HepG2 (cell line): ENCODE measurements around the gene MAN1C1. TPM values are rescaled to one million over a fixed set of nuclear protein-coding genes. Genes with fewer than 3 reads are reported as not detected.

Source experiments
- ARNTL ChIP-seq: sonication (generic); formaldehyde crosslinking; IDR thresholded peaks from 2 replicates; pipeline ENCODE4 v1.4.0; 2020; ENCODE audit warnings: mild to moderate bottlenecking, missing genetic modification reagents
- ATF7 ChIP-seq, 2 experiments: fragments of 450-650 bp in 1 of 2; sonication (generic) in 1 of 2; formaldehyde crosslinking in 1 of 2; IDR thresholded peaks; 2 replicates each; pipeline versions ENCODE4 v1.4.0 to v1.6.1; 2016 to 2020; ENCODE audit warnings: antibody characterized with exemption in 1 of 2, mild to moderate bottlenecking in 1 of 2, missing genetic modification reagents in 1 of 2
- CSRNP2 ChIP-seq: sonication (generic); formaldehyde crosslinking; conservative IDR thresholded peaks from 2 replicates; pipeline ENCODE4 v1.8.0; 2022; ENCODE audit warnings: low read depth, missing genetic modification reagents
- GTF2F1 ChIP-seq: fragments of 150-350 bp; IDR thresholded peaks from 2 replicates; pipeline ENCODE4 v1.6.1; 2014; ENCODE audit warnings: low read length
- HMGXB3 ChIP-seq: sonication (generic); formaldehyde crosslinking; IDR thresholded peaks from 2 replicates; pipeline ENCODE4 v1.4.0; 2020; ENCODE audit warnings: missing genetic modification reagents, borderline replicate concordance
- PCBP2 ChIP-seq: fragments of 200-400 bp; formaldehyde crosslinking; optimal IDR thresholded peaks from 2 replicates; pipeline ENCODE3; 2018; ENCODE audit warnings: low read length, low read depth; ENCODE audit not compliant: poor library complexity, severe bottlenecking
- PHF5A ChIP-seq: IDR thresholded peaks from one replicate; pipeline ENCODE4 v1.6.1; 2018; ENCODE audit warnings: low read depth, missing genetic modification reagents; ENCODE audit not compliant: unreplicated experiment
- RBM39 ChIP-seq: fragments of 200-400 bp; formaldehyde crosslinking; IDR thresholded peaks from one replicate; pipeline ENCODE4 v1.6.1; 2018; ENCODE audit warnings: antibody characterized with exemption, mild to moderate bottlenecking, low read depth, low read length; ENCODE audit not compliant: poor library complexity, severe bottlenecking
- RNF2 ChIP-seq: fragments of 450-650 bp; conservative IDR thresholded peaks from 2 replicates; pipeline ENCODE4 v1.6.1; 2016; ENCODE audit warnings: low read depth
- RORA ChIP-seq: sonication (generic); formaldehyde crosslinking; IDR thresholded peaks from 2 replicates; pipeline ENCODE4 v1.5.0; 2020; ENCODE audit warnings: mild to moderate bottlenecking, missing genetic modification reagents, moderate library complexity
- ZMYM4 ChIP-seq: sonication (generic); formaldehyde crosslinking; IDR thresholded peaks from 2 replicates; pipeline ENCODE4 v1.8.1; 2023; ENCODE audit warnings: mild to moderate bottlenecking, missing genetic modification reagents
- ZNF121 ChIP-seq: sonication (generic); formaldehyde crosslinking; IDR thresholded peaks from 2 replicates; pipeline ENCODE4 v1.5.0; 2020; ENCODE audit warnings: mild to moderate bottlenecking, missing genetic modification reagents
- ZNF160 ChIP-seq: sonication (generic); formaldehyde crosslinking; IDR thresholded peaks from 2 replicates; pipeline ENCODE4 v1.8.0; 2022; ENCODE audit warnings: mild to moderate bottlenecking, inconsistent platforms, missing genetic modification reagents
- ZNF34 ChIP-seq: sonication (generic); formaldehyde crosslinking; IDR thresholded peaks from 2 replicates; pipeline ENCODE4 v1.4.0; 2020; ENCODE audit warnings: mild to moderate bottlenecking, missing genetic modification reagents, borderline replicate concordance
- ZNF44 ChIP-seq: sonication (generic); formaldehyde crosslinking; IDR thresholded peaks from 2 replicates; pipeline ENCODE4 v1.5.1; 2020; ENCODE audit warnings: mild to moderate bottlenecking, missing genetic modification reagents
- ZNF512B ChIP-seq: sonication (generic); formaldehyde crosslinking; IDR thresholded peaks from 2 replicates; pipeline ENCODE4 v1.5.1; 2020; ENCODE audit warnings: missing genetic modification reagents, mild to moderate bottlenecking, borderline replicate concordance
- ZNF790 ChIP-seq: sonication (generic); formaldehyde crosslinking; IDR thresholded peaks from 2 replicates; pipeline ENCODE4 v1.8.0; 2022; ENCODE audit warnings: missing genetic modification reagents, mild to moderate bottlenecking, borderline replicate concordance
- polyA plus RNA-seq, 8 experiments: library from polyadenylated mRNA; depleted of rRNA in 3 of 8; stranded (reverse) in 7 of 8; unstranded in 1 of 8; fragments of >200 nt; fragmentation: Illumina TruSeq in 4 of 8; extraction: Trizol in 4 of 8; gene quantifications; 2 replicates each; pipeline versions ENCODE4 v1.2.1 to v1.2.3, GENCODE V29; 2011 to 2016; ENCODE audit warnings: low read depth in 4 of 8, missing spikeins in 1 of 8, mixed read lengths in 1 of 8; ENCODE audit not compliant: insufficient read depth in 1 of 8
- total RNA-seq, 5 experiments: library from RNA; depleted of rRNA; stranded (reverse); fragments of >200 nt; fragmentation: Illumina TruSeq; extraction: Trizol; gene quantifications; 2 replicates each; pipeline ENCODE4 v1.2.3, GENCODE V29; 2016; ENCODE audit warnings: low read depth in 1 of 5
- TF ChIP-seq, protein P1 (sequence below): sonication (generic); formaldehyde crosslinking; IDR thresholded peaks from 2 replicates; pipeline ENCODE4 v1.5.0; 2020; ENCODE audit warnings: missing genetic modification reagents

MAN1C1 gene
- total and polyA plus RNA-seq, 2 of the 13 experiments (the other 11 are each of a cell fraction or from before 2014, with no cell fraction given), result 0.18 to 0.49 TPM

- TF ChIP-seq HMGXB3 (CRISPR knock-in tag), result no peak
- TF ChIP-seq ATF7 (IDR thresholded peaks at IDR 0.05), result no peak
- no peak for TF ChIP-seq ATF7 (CRISPR knock-in tag; IDR thresholded peaks at IDR 0.05)
- no peak for TF ChIP-seq ZNF34 (CRISPR knock-in tag)
- TF ChIP-seq ZMYM4 (CRISPR knock-in tag), result no peak
- no peak for TF ChIP-seq RNF2
- 0 out of 2 replicates have a peak, but pooled peaks have one; percentile 43 for TF ChIP-seq ZNF44 (CRISPR knock-in tag)
- no peak for TF ChIP-seq CSRNP2 (CRISPR knock-in tag)
- TF ChIP-seq ZNF121 (CRISPR knock-in tag), result no peak
- no peak for TF ChIP-seq RORA (CRISPR knock-in tag)
- no peak for TF ChIP-seq PCBP2
- TF ChIP-seq, protein P1, sequence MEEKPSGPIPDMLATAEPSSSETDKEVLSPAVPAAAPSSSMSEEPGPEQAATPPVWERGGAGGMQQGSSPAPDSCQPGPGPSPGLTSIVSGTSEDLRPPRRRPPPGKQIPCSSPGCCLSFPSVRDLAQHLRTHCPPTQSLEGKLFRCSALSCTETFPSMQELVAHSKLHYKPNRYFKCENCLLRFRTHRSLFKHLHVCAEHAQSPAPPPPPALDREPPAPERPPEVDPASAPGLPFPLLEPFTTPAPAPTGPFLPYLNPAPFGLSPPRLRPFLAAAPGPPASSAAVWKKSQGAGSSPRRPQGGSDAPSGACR (CRISPR knock-in tag), result no peak
- no peak for TF ChIP-seq ZNF160 (CRISPR knock-in tag)
- TF ChIP-seq PHF5A (CRISPR knock-in tag), result no peak
- TF ChIP-seq ZNF790 (CRISPR knock-in tag), result no peak
- TF ChIP-seq ZNF512B (CRISPR knock-in tag), result no peak
- no peak for TF ChIP-seq GTF2F1
- no peak for TF ChIP-seq RBM39
- TF ChIP-seq ARNTL (CRISPR knock-in tag), result no peak
Observed at GRCh38 chr1:25810341-25811299, 194.0 kb downstream of the MAN1C1 start (continued).
